OCI-LY7 (cell line): ENCODE results near the gene PTPRZ1. TPM values are rescaled to one million over a fixed set of nuclear protein-coding genes. Genes with fewer than 3 reads are reported as not detected.

ENCODE experiments used
- BruUV-seq: library from RNA; stranded (reverse); fragments of 400-500 nt; replicated peaks from 2 replicates; lab custom pipeline; 2021; lab: Mats Ljungman, UMichigan
- CTCF ChIA-PET: fragments of 300-600 bp; sonication (Branson Sonifier 250); formaldehyde crosslinking; loops from one replicate; lab custom pipeline; 2022; ENCODE audit warnings: antibody characterized with exemption; ENCODE audit not compliant: unreplicated experiment; lab: Charles Lee
- POLR2A ChIA-PET: fragments of 300-600 bp; sonication (Branson Sonifier 250); formaldehyde crosslinking; loops from one replicate; lab custom pipeline; 2022; ENCODE audit warnings: antibody characterized with exemption; lab: Charles Lee
- DNase-seq: peaks from one replicate; pipeline ENCODE4 v3.0.0-alpha.2; 2015; ENCODE audit warnings: low spot score
- H2AFZ ChIP-seq: fragments of 200-600 bp; sonication (generic), shearing (Covaris generic); 2 replicates; pipeline ENCODE4 v1.6.1; 2014; ENCODE audit warnings: mild to moderate bottlenecking, antibody characterized with exemption, low read length, moderate library complexity
- H3K27ac ChIP-seq: fragments of 200-600 bp; sonication (generic); 2 replicates; pipeline ENCODE4 v1.5.1; 2014; ENCODE audit warnings: mixed run types, low read depth, mild to moderate bottlenecking, moderate library complexity, low read length, inconsistent platforms; ENCODE audit not compliant: poor library complexity, severe bottlenecking
- H3K36me3 ChIP-seq: fragments of 200-600 bp; sonication (generic); 2 replicates; pipeline ENCODE4 v1.6.1; 2014; ENCODE audit warnings: mild to moderate bottlenecking, antibody characterized with exemption, low read length, moderate library complexity, mixed read lengths; ENCODE audit not compliant: insufficient read depth
- H3K4me1 ChIP-seq: fragments of 200-600 bp; sonication (generic); 2 replicates; pipeline ENCODE4 v1.5.1; 2014; ENCODE audit warnings: mild to moderate bottlenecking, low read length; ENCODE audit not compliant: insufficient read depth, poor library complexity, severe bottlenecking
- H3K4me2 ChIP-seq: fragments of 200-600 bp; sonication (generic); 2 replicates; pipeline ENCODE4 v1.6.1; 2014; ENCODE audit warnings: mild to moderate bottlenecking, low read length
- H3K4me3 ChIP-seq: fragments of 200-600 bp; sonication (generic); 2 replicates; pipeline ENCODE4 v1.5.1; 2014; ENCODE audit warnings: mild to moderate bottlenecking, low read depth, low read length; ENCODE audit not compliant: poor library complexity, severe bottlenecking
- H3K79me2 ChIP-seq: fragments of 200-600 bp; sonication (generic); 2 replicates; pipeline ENCODE4 v1.6.1; 2016; ENCODE audit warnings: low read depth, mild to moderate bottlenecking, low read length, moderate library complexity, mixed read lengths; ENCODE audit not compliant: insufficient read depth
- H3K9me2 ChIP-seq: fragments of 200-600 bp; sonication (generic); 2 replicates; pipeline ENCODE4 v1.6.1; 2016; ENCODE audit warnings: mild to moderate bottlenecking, low read length, mixed read lengths; ENCODE audit not compliant: insufficient read depth
- H3K9me3 ChIP-seq: fragments of 200-600 bp; sonication (generic); 2 replicates; pipeline ENCODE4 v1.6.1; 2014; ENCODE audit warnings: mild to moderate bottlenecking, mixed run types, low read length, mixed read lengths
- H4K20me1 ChIP-seq: fragments of 200-600 bp; sonication (generic); 2 replicates; pipeline ENCODE4 v1.6.1; 2014; ENCODE audit warnings: mild to moderate bottlenecking, antibody characterized with exemption, low read length, moderate library complexity, mixed read lengths; ENCODE audit not compliant: insufficient read depth
- CTCF ChIP-seq: fragments of 200-600 bp; sonication (generic); conservative IDR thresholded peaks from 2 replicates; pipeline ENCODE4 v1.5.1; 2014; ENCODE audit warnings: mild to moderate bottlenecking, antibody characterized with exemption, low read length, moderate library complexity, mixed read lengths
- EZH2phosphoT487 ChIP-seq: fragments of 200-600 bp; sonication (generic); IDR thresholded peaks from 2 replicates; pipeline ENCODE4 v1.6.1; 2018; ENCODE audit warnings: low read depth, borderline replicate concordance, mild to moderate bottlenecking, mixed run types, antibody characterized with exemption, low read length, moderate library complexity, mixed read lengths
- intact Hi-C: fragments of 100-400 bp; cut with micrococcal nuclease; formaldehyde crosslinking; loops from one replicate; pipeline ENCODE4 v1.10.0; 2022; ENCODE audit not compliant: unreplicated experiment
- total RNA-seq, 2 experiments: library from RNA; depleted of rRNA in 1 of 2; stranded (reverse); fragments of >200 nt in 1 of 2; shearing (Covaris generic) in 1 of 2; gene quantifications; 2 replicates each; pipeline ENCODE4 v1.2.3, GENCODE V29; 2014 to 2022

The PTPRZ1 gene
- total RNA-seq, 2 experiments from 2014 or later = not detected

- no TSS peak for BruUV-seq
- no peak for TF ChIP-seq CTCF
- no peak for TF ChIP-seq EZH2phosphoT487
These were observed 84.7 kb downstream of the PTPRZ1 start for GRCh38 chr7:121957626-121958025.

GRCh38 chr7:121960678-121961077 is 87.7 kb downstream of the PTPRZ1 start:
- no peak overlapping the region for H3K4me3 ChIP-seq
- no peak overlapping the region for H3K4me2 ChIP-seq
- H2AFZ ChIP-seq = no peak overlapping the region
- H3K9me3 ChIP-seq = no peaks in the 10 kb centered on the region
- intact Hi-C loops = no loop called here
- H3K36me3 ChIP-seq = no peaks in the 10 kb centered on the region
- H4K20me1 ChIP-seq = no peaks in the 10 kb centered on the region
- no peak overlapping the region for H3K27ac ChIP-seq
- DNase-seq = no peak
- no peak for TF ChIP-seq CTCF
- no peak for TF ChIP-seq EZH2phosphoT487
- POLR2A ChIA-PET = interaction anchor here (0.6 kb wide), 1 partner anchor 12 kb away, joined by 4 read pairs; no protein-coding TSS in a partner anchor
- no TSS peak for BruUV-seq
- CTCF ChIA-PET = no interaction called here
- no peaks in the 10 kb centered on the region for H3K79me2 ChIP-seq
- no peaks in the 10 kb centered on the region for H3K4me1 ChIP-seq
- H3K9me2 ChIP-seq = no peaks in the 10 kb centered on the region

More at GRCh38 chr7:121957626-121958025, 84.7 kb downstream of the PTPRZ1 start:
- no peaks in the 10 kb centered on the region for H3K4me1 ChIP-seq
- DNase-seq = no peak
- no peaks in the 10 kb centered on the region for H4K20me1 ChIP-seq
- no peaks in the 10 kb centered on the region for H3K36me3 ChIP-seq
- intact Hi-C loops = no loop called here
- H3K9me2 ChIP-seq = no peaks in the 10 kb centered on the region
- H3K4me3 ChIP-seq = no peak overlapping the region
- H3K4me2 ChIP-seq = no peak overlapping the region
- H3K27ac ChIP-seq = no peak overlapping the region
- H3K9me3 ChIP-seq = no peaks in the 10 kb centered on the region
- no peak overlapping the region for H2AFZ ChIP-seq
- ChIA-PET POLR2A (no interaction called here), CTCF (no interaction called here)
- H3K79me2 ChIP-seq = no peaks in the 10 kb centered on the region

GRCh38 chr7:121961089-121961867 is 88.3 kb downstream of the PTPRZ1 start:
- intact Hi-C loops = no loop called here
- H4K20me1 ChIP-seq = no peaks in the 10 kb centered on the region
- H3K36me3 ChIP-seq = no peaks in the 10 kb centered on the region
- H3K4me2 ChIP-seq = no peak overlapping the region
- no peaks in the 10 kb centered on the region for H3K79me2 ChIP-seq
- H3K9me3 ChIP-seq = no peaks in the 10 kb centered on the region
- H3K27ac ChIP-seq = no peak overlapping the region
- no peaks in the 10 kb centered on the region for H3K9me2 ChIP-seq
- CTCF ChIA-PET = no interaction called here
- POLR2A ChIA-PET = interaction anchor here (0.6 kb wide), 1 partner anchor 11 kb away, joined by 4 read pairs; no protein-coding TSS in a partner anchor
- no peak for DNase-seq
- no peaks in the 10 kb centered on the region for H3K4me1 ChIP-seq
- no peak for TF ChIP-seq EZH2phosphoT487
- no peak for TF ChIP-seq CTCF
- H2AFZ ChIP-seq = no peak overlapping the region
- no TSS peak for BruUV-seq
- H3K4me3 ChIP-seq = no peak overlapping the region
